Liver (tissue), 3 donors: ENCODE measurements around the gene LRP10.

ENCODE experiments used
- CTCF ChIP-seq: fragments of 150-350 bp; IDR thresholded peaks from 2 replicates; pipeline ENCODE4 v1.5.1; 2017; ENCODE audit warnings: improper control_type of control experiment, low read depth, low read length; ENCODE audit not compliant: missing input control
- EGR1 ChIP-seq, 2 donors: IDR thresholded peaks; 2 replicates each; pipeline ENCODE4 v1.6.1; 2016 to 2018; ENCODE audit warnings: antibody characterized with exemption in 2 of 2, low read depth in 2 of 2
- GABPA ChIP-seq, 2 donors: IDR thresholded peaks in 1 of 2; conservative IDR thresholded peaks in 1 of 2; 2 replicates each; pipeline ENCODE4 v1.6.1; 2016; ENCODE audit warnings: antibody characterized with exemption in 2 of 2, mild to moderate bottlenecking in 1 of 2, moderate library complexity in 1 of 2
- JUND ChIP-seq, 2 donors: IDR thresholded peaks; 2 replicates each; pipeline ENCODE4 v1.6.1; 2016; ENCODE audit warnings: antibody characterized with exemption in 2 of 2
- NR2F2 ChIP-seq: IDR thresholded peaks from 2 replicates; pipeline ENCODE4 v1.6.1; 2016; ENCODE audit warnings: antibody characterized with exemption
- RAD21 ChIP-seq, 2 donors: IDR thresholded peaks; 2 replicates each; pipeline ENCODE4 v1.6.1; 2016; ENCODE audit warnings: antibody characterized with exemption in 2 of 2, mild to moderate bottlenecking in 2 of 2
- SP1 ChIP-seq: IDR thresholded peaks from 2 replicates; pipeline ENCODE4 v1.6.1; 2018; ENCODE audit warnings: antibody characterized with exemption, mild to moderate bottlenecking
- TAF1 ChIP-seq: conservative IDR thresholded peaks from 2 replicates; pipeline ENCODE4 v1.6.1; 2016; ENCODE audit warnings: antibody characterized with exemption, mild to moderate bottlenecking
- YY1 ChIP-seq: IDR thresholded peaks from 2 replicates; pipeline ENCODE4 v1.6.1; 2016; ENCODE audit warnings: antibody characterized with exemption, mild to moderate bottlenecking
- ZBTB33 ChIP-seq: IDR thresholded peaks from 2 replicates; pipeline ENCODE4 v1.6.1; 2016; ENCODE audit warnings: antibody characterized with exemption
- TF ChIP-seq, protein P1 (sequence below): IDR thresholded peaks from 2 replicates; pipeline ENCODE4 v1.6.1; 2016; ENCODE audit warnings: antibody characterized with exemption, mild to moderate bottlenecking
- TF ChIP-seq, protein P2 (sequence below): IDR thresholded peaks from 2 replicates; pipeline ENCODE4 v1.6.1; 2016; ENCODE audit warnings: antibody characterized with exemption
- TF ChIP-seq, protein P3 (sequence below): IDR thresholded peaks from 2 replicates; pipeline ENCODE4 v1.6.1; 2016; ENCODE audit warnings: antibody characterized with exemption
- donor health status: healthy.
- donor health status: healthy.

DNA sequence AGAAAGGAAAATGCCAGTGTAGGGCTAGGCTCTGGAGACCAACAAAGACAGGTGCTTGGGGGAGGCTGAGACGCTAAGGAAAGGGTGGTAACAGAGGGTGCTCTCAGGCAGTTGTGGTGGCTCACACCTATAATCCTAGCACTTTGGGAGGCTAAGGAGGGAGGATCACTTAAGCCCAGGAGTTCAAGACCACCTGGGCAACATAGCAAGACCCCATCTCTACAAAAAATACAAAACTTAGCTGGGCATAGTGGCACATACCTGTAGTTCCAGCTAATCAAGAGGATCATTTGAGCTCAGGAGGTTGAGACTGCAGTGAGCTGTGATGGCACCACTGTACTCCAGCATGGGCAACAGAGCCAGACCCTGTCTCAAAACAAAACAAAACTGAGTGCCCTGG is 23.9 kb downstream of the LRP10 start:
- TF ChIP-seq CTCF (no peak), TAF1 (no peak), EGR1 (IDR thresholded peaks at IDR 0.05; ENCODE audit: low read depth in 2 of 2) (no peak), GABPA (IDR thresholded peaks at IDR 0.05 in 1 of 2, conservative IDR thresholded peaks at IDR 0.05 in 1 of 2) (no peak), ZBTB33 (no peak), RAD21 (IDR thresholded peaks at IDR 0.05) (no peak), SP1 (no peak), JUND (IDR thresholded peaks at IDR 0.05) (no peak), NR2F2 (no peak), YY1 (no peak)
- TF ChIP-seq, protein P1, sequence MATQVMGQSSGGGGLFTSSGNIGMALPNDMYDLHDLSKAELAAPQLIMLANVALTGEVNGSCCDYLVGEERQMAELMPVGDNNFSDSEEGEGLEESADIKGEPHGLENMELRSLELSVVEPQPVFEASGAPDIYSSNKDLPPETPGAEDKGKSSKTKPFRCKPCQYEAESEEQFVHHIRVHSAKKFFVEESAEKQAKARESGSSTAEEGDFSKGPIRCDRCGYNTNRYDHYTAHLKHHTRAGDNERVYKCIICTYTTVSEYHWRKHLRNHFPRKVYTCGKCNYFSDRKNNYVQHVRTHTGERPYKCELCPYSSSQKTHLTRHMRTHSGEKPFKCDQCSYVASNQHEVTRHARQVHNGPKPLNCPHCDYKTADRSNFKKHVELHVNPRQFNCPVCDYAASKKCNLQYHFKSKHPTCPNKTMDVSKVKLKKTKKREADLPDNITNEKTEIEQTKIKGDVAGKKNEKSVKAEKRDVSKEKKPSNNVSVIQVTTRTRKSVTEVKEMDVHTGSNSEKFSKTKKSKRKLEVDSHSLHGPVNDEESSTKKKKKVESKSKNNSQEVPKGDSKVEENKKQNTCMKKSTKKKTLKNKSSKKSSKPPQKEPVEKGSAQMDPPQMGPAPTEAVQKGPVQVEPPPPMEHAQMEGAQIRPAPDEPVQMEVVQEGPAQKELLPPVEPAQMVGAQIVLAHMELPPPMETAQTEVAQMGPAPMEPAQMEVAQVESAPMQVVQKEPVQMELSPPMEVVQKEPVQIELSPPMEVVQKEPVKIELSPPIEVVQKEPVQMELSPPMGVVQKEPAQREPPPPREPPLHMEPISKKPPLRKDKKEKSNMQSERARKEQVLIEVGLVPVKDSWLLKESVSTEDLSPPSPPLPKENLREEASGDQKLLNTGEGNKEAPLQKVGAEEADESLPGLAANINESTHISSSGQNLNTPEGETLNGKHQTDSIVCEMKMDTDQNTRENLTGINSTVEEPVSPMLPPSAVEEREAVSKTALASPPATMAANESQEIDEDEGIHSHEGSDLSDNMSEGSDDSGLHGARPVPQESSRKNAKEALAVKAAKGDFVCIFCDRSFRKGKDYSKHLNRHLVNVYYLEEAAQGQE: no peak
- TF ChIP-seq, protein P2, sequence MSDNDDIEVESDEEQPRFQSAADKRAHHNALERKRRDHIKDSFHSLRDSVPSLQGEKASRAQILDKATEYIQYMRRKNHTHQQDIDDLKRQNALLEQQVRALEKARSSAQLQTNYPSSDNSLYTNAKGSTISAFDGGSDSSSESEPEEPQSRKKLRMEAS: no peak
- TF ChIP-seq, protein P3, sequence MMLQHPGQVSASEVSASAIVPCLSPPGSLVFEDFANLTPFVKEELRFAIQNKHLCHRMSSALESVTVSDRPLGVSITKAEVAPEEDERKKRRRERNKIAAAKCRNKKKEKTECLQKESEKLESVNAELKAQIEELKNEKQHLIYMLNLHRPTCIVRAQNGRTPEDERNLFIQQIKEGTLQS: no peak
